Activated CD8-positive, alpha-beta memory T cell treated with anti-CD3 and anti-CD28 coated beads for 1 hour (primary cell): Measurements from ENCODE around the gene CRLF3.
"Not testable (repeated sequence)": the region's sequence is repeated elsewhere in the genome, so short reads cannot be mapped to it uniquely, and the experiment has no call there.

ENCODE experiments used
- DNase-seq, 2 donors: peaks; one replicate each; pipeline ENCODE4 v3.0.0-alpha.2; 2020; ENCODE audit warnings: low read depth in 1 of 2; ENCODE audit errors: extremely low read depth in 1 of 2

The CRLF3 gene

GRCh38 chr17:30814860-30815259 is 9.6 kb downstream of the CRLF3 start:
- DNase-seq: not testable (repeated sequence)

DNA sequence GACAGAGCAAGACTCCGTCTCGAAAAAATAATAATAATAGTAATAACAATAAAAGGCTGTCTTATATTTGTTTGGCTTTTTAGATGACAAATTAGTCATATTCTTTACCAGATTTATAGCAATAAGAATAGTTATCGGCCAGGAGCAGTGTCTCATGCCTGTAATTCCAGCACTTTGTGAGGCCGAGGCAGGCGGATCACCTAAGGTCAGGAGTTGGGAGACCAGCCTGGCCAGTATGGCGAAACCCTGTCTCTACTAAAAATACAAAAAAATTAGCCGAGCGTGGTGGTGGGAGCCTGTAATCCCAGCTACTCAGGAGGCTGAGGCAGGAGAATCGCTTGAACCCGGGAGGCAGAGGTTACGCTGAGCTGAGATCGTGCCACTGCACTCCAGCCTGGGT is 10.3 kb downstream of the CRLF3 start:
- not testable (repeated sequence) for DNase-seq

DNA sequence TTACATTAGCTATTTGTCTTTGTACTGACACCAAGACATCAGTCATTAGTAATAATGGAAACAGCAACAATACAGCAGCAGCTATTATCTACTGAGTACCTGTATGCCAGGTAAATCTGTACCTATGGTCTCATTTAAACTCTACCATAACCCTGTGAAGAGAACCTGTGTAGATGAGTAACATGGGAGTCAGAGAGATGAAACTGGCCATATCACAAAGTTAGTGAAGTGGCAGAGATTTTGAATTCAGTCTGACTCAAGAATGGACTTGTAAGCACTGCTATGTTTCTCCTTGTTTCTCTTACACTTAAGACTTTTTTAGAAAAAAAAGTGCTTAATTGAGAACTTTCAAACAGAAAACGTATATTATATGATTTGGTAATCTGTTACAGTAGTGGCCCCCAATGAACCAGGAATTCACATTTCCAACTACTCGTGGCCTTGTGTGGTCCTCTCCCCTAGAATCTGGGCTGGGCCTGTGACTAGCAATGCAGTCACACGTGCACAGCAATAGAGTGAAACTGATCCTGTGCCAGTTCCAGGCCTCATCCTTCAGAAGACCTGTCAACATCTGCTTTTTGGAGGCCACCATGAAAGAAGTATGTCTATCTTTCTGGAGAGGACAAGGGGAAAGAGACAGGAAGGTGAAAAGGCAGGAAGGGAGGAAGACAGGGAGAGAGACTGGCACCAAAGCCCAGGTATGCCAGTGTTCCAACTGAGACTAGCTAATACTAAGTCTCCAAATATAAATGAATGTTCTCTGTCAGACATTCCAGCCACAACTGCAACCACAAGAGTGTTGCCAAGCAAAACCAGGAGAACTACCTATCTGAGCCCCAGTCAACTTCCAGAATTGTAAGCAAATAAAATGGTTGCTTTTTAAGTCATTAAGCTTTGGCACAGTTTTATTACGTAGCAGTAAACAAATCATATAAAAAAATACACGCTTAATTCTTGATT is 12.0 kb downstream of the CRLF3 start:
- DNase-seq: no peak

GRCh38 chr17:30809867-30810266 is 14.6 kb downstream of the CRLF3 start:
- DNase-seq: no peak

DNA sequence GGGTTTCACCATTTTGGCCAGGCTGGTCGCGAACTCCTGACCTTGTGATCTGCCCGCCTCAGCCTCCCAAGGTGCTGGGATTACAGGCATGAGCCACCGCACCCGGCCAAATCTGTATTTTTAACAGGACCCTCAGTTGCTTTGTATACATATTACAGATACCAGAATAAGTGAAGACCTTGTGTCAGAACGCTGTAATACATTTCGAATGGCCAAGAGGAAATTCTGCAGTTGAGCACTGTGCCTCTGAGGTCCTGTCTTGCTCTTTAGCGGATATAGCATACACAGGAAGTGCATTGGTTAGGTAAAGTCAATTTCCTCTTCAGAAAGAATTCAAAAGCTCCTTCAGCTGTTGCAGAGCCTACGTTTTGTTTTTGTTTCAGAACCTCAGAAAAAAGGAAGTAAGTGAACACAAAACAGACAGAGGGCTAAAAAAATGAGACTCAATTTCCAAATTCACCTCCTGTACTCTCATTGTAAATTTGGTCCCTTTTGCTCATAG is 15.7 kb downstream of the CRLF3 start:
- DNase-seq: no peak

DNA sequence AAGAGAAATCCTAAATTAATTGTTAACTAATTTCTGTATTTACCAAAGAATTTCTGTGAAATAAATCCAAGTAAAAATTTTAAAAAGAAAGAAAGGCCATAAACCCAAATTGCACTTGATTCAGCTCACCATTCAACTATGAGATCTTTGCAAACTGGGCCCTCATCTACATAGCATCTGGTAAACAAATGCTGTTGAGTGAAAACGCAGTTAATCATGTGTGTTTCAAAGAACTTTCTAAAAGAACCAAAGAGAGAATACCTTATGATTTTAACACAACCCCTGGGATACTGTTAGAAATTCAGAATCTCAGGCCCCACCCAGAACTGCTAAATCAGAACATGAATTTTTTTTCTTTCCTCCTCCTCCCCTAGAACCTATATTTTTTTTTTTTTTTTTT is 16.6 kb downstream of the CRLF3 start:
- no peak for DNase-seq

DNA sequence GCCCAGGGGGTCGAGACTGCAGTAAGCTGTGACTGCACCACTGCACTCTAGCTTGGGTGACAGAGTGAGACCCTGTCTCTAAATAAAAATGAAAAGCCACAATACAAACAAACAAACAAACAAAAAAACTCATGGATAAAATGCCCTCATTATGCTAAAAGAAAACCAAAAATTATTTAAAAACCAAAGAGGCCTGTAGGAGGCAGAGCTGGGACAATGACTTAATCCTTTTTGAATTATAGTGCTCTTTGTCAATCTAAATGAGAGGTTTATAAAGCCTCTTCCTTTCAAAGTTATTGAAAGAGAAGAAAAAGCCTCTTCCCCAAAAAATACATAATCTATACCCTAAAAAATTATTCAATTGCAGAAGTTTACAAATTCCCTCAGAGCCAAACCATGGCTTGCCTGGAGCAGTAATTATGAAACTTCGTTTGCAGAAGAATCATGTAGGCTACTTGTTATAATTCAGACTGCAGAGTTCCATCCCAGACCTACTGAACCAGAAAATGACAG is 18.5 kb downstream of the CRLF3 start:
- DNase-seq: no peak

GRCh38 chr17:30801671-30802070 is 22.8 kb downstream of the CRLF3 start:
- DNase-seq: no peak

GRCh38 chr17:30796016-30796415 is 28.5 kb downstream of the CRLF3 start:
- no peak for DNase-seq

DNA sequence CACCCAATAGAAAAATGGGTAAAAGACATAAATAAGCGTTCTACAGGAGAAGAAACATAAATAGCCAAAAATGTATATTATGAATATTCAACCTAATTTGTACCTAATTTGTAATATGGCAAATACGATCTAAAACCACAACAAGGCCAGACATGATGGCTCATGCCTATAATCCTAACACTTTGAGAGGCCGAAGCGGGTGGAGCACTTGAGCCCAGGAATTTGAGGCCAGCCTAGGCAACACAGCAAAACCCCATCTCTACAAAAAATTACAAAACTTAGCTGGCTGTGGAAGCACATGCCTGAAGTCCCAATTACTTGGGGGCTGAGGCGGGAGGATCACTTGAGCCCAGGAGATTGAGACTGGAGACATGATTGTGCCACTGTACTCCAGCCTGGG is 30.1 kb downstream of the CRLF3 start:
- no peak for DNase-seq

- no peak for DNase-seq
Observed at GRCh38 chr17:30793282-30793977, 31.1 kb downstream of the CRLF3 start.

GRCh38 chr17:30790279-30790678 is 34.2 kb downstream of the CRLF3 start:
- DNase-seq: no peak

- DNase-seq: no peak
Observed at GRCh38 chr17:30788918-30789317, 35.6 kb downstream of the CRLF3 start.

DNA sequence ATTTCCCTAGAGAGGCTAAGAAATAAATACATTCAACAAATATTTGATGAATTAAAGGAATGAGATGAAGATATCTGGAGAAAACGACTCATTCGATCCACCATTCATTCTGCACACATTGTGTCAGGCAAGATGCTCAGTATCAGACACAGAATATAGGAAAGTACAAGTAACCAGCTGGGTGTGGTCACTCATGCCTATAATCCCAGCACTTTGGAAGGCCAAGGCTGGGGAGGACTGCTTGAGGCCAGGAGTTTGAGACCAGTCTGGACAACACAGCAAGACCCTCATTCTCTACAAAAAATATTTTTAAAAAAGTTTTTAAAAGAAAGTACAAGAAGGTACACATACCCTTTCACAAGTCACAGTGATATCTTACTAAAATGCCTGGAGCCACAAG is 42.3 kb downstream of the CRLF3 start:
- no peak for DNase-seq

DNA sequence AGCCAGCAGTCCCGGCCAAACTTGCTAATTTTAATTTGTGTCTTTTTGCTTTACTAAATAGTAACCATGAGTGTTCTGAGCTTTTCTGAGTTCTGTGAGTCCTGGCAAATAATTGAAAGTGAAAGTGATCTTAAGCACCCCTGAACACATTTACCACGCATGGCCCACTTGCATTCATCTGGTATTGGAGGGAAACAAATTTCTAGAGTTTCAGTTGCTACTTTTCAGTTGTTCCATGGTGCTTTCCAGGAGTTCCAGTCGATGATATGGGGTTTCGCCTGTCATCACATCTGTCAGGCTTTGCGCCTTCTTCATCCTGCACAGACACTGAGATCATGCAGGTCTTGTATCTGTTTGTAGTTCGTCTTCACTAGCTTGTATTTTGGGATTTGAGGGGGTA is 44.1 kb downstream of the CRLF3 start:
- DNase-seq: no peak

DNA sequence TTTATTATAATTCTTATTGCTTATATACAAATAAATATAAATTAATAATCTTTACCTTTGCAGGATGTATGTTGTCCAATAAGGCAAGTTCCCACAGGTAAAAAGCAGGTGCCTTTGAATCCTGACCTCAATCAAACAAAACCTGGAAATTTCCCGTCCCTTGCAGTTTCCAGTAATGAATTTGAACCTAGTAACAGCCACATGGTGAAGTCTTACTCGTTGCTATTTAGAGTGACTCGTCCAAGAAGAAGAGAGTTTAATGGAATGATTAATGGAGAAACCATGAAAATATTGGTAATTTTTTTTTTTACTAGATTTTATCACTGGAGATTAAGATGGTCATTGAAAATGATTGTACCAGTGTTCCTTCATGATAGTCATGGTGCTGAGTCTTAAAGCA is 55.7 kb downstream of the CRLF3 start:
- not testable (repeated sequence) for DNase-seq

DNA sequence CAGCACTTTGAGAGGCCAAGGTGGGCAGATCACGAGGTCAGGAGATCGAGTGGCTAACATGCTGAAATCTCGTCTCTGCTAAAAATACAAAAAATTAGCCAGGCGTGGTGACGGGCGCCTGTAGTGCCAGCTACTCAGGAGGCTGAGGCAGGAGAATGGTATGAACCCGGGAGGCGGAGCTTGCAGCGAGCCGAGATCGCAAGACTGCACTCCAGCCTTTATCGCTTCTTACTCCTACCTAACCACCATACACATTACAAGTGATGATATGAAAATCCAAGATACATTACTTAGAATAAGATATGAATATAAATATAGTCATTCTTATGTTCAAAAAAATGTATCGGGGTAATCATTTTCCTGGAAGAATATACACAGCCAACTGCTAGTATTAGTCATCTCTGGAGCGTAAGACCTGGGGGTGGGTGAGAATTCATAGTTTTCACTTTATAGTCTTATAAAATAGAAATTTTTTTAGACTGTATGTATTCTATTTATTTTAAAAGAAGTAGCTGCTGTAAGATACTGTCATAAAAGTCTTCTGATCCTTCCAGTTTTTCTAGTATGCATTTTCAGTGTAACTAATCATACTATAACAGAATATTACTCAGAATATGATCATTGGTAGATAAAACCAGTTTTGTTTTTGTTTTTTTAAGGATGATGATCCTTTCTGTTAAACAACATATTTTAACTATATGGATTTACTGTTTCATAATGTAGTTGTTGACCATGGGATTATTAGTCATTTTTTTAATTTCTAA is 56.7 kb downstream of the CRLF3 start:
- not testable (repeated sequence) for DNase-seq

GRCh38 chr17:30761060-30761459 is 63.4 kb downstream of the CRLF3 start:
- DNase-seq: no peak

- not testable (repeated sequence) for DNase-seq
Observed at GRCh38 chr17:30753291-30753690, 71.2 kb downstream of the CRLF3 start.

- not testable (repeated sequence) for DNase-seq
Observed at GRCh38 chr17:30750982-30751381, 73.5 kb downstream of the CRLF3 start.

DNA sequence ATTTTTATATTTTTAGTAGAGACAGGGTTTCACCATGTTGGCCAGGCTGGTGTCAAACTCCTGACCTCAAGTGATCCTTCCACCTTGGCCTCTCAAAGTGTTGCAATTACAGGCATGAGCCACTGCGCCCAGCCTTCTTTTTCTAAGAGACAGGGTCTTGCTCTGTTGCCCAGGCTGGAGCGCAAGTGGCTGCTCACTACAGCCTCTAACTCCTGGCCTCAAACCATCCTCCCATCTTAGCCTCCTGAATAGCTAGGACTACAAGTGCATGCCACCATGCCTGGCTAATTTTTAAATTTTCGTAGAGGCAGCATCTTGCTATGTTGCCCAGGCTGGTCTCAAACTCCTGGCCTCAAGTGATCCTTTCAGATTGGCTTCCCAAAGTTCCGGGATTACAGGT is 76.9 kb downstream of the CRLF3 start:
- DNase-seq: not testable (repeated sequence)
